Lung microvascular endothelial cell (primary cell): ENCODE data around the gene LIPE. TPM values are rescaled to one million over a fixed set of nuclear protein-coding genes. Genes with fewer than 3 reads are reported as not detected.
"Not testable (repeated sequence)": the region's sequence is repeated elsewhere in the genome, so short reads cannot be mapped to it uniquely, and the experiment has no call there.

Experiments
- DNase-seq, 2 donors: peaks; one replicate each; pipeline versions ENCODE4 v3.0.0 to v3.0.0-alpha.2; 2010; ENCODE audit warnings: low read depth in 2 of 2
- total RNA-seq: library from RNA; depleted of rRNA; stranded (reverse); fragments of >200 nt; gene quantifications from 2 replicates; pipeline ENCODE4 v1.2.1, GENCODE V29; 2014

Gene LIPE
- total RNA-seq, 1 donor from 2014 or later = 2.6 TPM

DNA sequence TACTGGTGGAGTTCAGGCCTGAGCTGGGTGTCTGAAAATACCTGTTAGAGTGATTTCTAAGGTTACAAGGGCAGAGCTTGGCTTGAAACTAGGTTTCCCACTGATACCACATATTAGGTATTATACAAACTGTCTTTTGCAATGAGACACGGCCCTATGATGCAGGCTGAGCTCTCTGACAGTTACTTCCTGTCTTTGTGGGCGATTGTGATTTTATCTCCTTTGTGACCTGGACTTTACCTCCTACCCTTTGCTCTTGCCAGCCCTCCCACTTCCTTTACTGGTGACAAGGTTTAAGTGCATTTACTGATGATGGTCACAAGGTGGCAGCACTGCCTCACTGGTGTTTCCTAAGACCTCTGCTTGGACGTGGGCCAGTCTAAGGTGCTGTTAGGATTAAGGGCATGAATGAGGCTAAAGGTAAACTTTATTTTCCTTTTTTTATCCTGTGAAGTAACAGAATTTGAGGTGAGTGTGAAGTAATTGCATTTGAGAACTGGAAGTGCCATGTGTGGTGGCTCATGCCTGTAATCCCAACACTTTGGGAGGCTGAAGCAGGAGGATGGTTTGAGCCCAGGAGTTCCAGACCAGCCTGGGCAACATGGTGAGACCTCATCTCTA is 23.2 kb upstream of the LIPE start:
- peak; percentile 87 to 96 for DNase-seq

DNA sequence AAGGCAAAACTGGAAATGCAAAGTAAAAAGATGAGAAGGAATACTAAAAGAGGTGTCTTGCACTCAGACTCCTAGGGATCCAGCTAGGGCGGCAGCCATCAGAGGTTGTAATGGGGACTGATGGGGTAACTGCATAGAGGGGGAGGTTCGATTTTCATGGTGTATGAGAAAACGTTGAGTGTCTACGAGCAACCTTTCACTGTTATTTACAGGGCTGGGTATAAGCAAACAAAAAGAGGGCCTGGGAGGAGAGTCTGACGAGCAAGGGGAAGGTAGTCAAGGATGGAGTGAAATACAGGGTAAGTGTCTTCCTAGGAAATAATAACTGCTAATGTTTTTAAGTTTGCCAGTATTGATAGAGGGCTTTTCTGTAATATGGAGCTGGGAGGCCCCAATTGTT is 21.1 kb upstream of the LIPE start:
- not testable (repeated sequence) for DNase-seq

DNA sequence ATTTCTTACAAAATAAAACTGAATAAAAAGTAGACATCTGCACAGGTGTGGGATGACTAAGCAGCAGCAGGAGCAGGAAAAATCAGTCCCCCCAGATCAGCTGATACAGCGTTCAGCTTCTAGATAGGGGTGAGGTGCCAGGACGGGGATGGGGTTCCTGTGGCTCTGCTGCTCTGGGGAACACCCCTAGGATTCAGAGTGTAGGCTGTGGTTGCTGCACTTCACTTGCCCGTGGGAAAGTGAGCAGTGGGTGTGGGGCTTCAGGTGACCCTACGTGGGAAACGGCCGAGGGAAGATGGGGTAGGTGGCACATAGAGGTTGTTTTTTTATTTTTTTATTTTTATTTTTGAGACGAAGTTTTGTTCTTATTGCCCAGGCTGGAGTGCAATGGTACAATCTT is 18.8 kb upstream of the LIPE start:
- DNase-seq = no peak

DNA sequence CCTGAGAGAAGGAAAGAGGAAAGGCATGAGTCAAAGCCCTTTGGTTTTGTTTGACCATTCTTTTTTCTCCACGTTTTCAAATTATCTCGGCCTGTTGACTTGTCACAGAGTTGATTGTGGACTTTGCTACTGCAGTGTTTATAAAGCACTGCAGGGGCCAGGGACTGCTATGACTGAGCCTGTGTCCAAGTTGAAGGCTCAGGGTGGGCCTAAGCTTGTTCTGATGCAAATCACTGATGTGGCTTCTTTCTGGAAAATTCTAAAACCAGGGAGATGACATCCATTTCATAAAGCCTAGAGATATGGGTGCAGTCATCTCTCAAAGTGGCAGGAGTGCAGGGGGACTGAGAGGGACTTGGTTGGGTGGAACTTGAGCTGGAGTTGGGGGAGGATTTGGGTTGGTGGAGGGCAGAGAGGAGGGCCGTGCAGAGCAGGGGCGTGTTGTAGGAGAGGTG is 16.8 kb upstream of the LIPE start:
- no peak for DNase-seq

DNA sequence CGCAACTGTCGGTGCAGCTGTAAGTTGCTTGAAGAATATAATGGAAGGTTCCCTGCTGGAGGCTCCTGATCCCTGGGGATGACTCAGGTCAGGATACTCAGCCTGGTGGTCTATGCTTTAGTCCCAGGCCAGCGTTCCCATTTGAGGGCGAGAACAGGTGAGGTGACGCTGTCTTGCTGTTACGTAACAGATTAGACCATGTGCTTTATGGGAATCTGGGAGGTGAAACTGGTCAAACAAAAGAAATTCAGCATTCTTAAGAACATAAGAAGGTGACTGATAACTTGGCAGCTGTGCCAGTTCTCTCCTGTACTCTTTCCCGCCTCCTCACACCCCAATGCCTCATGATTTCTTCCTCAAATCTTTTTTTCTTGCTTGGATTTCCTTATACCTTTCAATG is 15.6 kb upstream of the LIPE start, which contains the start of gene CXCL17:
Gene CXCL17 (minus strand): TSS at position 114 of the 400 bp plus-strand sequence. CDS start 114 bp downstream, outside the sequence.
- DNase-seq = no peak

DNA sequence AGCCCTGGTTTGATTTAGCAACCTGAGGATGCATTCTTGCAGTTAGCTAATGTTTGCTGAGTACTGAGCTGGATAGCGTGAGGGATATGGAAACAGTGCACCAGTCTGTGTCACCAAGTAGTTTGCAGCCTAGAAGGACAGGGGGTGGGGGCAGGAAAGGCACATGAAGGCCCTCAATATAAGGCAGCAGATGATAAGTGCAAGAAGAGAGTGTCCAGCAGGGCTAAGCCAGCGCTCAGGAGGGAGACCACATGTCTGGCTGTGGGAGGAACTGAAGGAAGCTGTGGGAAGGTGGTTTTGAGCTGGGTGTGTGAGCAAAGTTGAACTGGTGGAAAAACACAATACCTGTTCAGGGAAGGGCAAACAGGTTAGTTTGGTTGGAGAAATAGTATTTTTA is 13.9 kb upstream of the LIPE start:
- no peak for DNase-seq

DNA sequence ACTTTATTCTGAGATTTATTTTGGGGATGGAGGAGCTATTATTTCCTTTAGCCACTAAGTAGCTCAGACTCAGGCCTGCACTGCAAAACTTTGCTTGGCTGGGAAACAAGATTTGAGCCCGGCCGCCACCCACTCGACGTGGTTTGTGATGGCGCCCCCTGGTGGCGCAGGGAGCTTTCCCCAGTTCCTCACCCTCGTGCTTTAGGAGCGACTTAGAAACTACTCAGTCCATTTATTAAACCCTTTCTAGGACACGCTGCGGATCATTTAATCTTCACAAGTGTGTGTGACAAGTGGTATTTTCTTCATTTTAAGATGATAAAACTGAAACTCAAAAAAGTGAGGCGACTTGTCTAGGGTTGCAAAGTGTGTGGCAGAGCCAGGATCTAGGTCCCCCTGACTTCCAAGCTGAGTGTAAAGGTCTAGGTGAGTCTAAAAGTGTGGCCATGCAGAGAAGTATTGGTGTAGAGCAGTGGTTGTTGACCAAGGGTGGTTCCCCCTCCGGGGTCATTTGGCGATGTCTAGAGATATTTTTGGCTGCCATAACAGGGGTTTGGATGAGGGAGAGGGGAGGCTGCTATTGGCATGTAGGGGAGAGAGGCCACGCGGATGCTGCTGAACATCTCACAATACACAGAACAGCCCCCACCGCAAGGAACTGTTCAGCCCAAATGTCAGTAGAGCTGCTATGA is 13.3 kb upstream of the LIPE start:
- peak; percentile 72 to 80 for DNase-seq

DNA sequence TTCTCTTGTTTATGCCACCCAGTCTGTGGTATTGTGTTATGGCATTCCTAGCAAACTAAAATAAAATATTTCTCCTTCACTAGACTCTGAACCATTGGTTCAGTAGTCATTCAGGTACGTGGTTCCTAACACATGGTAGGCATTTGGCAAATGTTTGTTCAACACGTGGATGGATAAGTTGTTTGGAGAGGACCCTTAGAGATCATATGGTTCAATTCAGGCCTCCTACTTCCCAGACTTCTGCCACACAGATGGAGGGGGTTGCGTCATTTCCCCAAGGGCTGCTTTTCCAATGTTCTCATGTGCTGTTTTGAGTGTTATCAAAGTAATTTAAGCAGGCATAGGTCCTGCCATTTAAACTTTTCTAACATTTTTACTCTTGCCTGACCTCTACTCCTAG is 8.8 kb upstream of the LIPE start:
- DNase-seq = no peak

DNA sequence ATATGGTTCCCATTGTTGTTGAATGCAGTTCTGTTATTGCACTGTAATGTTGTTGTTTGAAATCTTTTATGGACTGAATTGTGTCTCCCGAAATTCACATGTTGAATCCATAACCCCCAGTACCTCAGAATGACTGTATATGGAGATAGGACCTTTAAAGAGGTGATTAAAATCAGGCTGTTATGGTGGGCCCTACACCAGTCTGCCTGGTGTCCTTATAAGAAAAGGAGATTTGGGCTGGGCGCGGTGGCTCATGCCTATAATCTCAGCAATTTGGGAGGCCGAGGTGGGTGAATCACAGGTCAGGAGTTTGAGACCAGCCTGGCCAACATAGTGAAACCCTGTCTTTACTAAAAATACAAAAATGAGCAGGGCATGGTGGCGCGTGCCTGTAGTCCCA is 8.1 kb upstream of the LIPE start:
- DNase-seq = no peak

DNA sequence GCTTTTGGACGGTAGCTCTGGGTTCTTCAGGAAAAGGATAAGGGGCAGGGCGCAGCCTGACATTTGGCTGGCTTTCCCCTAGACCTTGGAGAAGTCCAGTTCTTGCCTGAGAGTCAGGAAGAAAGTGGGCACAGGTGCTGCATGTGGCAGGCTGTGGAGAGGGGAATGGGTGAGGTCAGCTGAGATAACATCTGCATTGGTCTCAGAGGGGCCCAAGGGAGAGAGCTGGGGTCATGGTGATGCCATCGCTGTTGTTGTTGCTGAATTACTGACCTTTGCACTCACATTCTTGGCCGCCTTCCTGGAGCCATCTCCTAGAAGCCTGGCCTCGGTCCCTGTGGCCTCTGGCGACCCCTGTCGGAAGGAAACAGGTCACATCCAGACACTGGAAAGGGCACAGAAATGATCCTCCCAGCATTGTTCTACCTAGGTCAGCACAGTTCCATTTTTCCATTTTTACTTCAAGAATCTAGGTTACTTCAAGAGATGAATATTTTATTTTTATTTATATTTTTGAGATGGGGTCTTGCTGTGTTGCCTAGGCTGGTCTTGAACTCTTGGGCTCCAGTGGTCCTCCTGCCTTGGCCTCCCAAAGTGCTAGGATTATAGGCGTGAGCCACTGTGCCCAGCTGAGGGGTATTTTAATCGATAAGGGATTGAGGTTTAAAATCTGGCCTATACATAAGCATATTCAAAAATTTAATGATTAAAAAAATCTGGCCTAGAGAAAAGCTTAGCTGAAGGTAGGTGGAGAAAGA is 6.5 kb upstream of the LIPE start:
- DNase-seq = peak; percentile 46 to 70

DNA sequence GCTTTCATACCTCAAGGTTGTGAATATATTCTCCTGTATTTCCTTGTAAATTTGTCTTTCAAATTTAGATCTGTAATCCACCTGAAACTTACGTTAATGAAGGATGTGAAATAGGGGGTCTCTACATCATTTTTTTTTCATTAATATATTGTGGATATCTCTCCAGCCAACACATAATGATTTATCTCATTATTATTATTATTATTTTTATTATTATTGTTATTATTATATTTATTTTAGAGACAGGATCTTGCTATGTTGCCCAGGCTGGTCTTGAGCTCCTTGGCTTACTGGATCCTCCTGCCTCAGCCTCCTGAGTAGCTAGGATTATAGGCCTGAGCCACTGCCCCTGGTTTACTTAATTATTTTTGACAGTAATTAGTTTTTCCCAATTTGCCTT is 4.3 kb upstream of the LIPE start:
- no peak for DNase-seq

DNA sequence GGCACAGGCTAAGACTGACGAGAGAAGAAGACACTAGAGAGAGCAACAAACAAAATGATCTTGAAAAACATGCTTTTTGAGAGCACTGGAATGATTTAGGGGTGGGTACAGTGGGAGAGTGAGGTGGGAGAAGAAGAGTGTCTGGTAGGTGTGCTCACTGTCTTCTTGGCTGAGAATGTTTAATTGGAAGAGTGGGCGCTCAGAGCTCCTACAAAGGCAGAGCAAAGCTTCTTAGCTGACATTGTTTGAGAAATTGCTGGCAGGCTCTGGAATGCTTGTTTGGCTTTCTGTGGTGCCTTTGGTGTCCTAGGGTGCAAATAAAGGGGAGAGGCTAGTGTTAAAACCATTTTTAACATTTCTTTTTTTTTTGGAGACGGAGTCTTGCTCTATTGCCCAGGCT is 1.5 kb upstream of the LIPE start:
- no peak for DNase-seq

DNA sequence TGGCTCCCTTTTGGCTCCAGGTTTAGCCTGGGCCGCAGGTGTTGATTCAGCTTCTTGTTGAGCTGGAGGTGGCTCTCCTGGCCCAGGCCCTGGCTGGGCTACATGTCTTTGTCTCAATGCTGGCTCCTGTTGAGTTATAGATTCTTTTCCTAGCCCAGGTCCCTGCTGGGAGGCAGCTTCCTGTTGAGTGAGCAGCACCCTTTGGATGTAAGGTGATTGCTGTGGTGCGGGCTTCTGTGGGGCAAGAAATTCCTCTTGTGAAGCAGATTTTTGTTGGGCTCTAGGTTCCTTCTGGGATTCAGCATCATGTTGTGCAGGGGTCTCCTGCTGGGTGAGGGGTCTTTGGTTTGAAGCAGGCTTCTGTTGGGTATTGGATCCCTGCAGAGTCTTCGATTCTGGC is 545 bp downstream of the LIPE start:
- DNase-seq = no peak

DNA sequence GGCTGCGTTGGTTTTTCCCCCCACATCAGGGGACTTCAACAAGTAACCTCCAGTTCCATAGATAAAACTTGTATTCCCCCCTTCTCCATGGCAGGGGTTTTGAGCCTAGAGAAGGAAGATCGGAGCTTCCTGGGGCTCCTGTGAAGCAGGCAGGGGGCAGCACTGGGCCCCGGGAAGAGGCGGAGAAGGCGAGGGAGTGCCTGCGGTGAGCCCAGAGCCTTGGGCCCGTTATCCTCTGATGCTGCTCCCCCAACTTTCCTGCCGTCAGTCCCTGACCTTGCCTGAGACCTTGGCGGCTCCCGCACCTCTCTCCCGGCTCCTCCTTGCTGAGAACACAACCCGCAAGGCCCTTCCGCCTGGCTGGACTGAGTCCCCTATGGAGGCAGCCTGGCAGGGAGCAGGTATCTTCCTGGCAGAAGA is 2.5 kb downstream of the LIPE start:
- DNase-seq = no peak

DNA sequence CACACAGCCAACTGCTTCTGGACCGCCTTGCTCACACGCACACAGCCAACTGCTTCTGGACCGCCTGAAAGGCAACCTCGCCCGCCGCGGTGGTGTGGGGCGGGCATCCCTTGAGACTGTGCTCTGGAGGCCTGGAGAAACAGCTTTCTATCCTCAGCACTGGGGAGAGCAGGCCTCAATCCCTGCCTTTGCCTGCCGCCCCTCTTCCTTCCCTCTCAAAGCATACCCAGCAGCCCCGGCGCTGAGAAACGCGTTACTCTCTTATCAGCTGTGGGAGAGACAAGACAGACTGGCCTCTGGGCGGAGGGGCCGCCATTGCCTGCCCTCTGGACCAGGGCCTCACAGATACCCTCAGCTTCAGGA is 2.9 kb downstream of the LIPE start:
- DNase-seq = no peak

DNA sequence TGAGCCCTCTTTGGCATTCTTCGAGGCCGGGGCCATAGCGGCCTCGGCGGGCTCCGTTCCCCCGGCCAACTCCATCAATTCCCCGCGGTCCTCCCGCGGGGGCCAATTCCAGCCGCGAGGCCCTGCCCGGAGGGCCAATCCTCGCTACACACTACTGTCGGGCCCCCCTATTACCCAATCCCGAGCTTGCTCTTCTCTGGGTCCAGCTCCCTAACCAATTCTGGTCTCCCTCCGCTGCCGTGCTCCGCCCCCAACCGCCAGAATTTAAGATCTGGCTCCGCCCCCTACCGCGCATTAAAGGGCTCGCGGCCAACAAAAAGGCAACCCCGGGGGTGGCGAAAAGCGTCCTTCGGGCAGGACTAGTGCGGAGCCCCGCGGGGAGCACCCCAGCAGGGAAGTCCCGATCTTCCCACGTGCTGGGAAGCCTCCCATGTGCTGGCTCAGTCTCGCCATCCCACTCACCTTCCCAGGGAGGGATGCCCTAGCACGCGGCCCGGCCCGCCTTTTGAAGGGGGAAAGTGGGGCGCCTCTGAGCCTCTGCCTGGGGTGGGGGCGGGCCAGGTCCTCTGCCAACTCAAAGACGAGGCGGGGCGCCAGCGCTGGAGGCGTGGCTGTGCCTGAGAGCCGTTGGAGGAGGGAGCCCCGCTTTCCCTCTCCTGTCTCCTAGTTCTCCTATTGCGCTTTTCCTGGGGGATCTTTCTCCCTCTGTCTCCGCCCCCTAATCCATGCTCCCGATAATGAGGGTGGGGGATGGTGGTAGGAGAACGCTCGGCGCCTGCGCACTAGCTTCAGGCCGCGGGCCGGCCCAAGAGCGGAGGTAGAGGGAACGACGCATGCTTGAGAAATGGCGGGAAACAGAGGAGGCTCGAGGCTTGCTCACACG is 3.5 kb downstream of the LIPE start:
- peak; percentile 95 to 96 for DNase-seq

DNA sequence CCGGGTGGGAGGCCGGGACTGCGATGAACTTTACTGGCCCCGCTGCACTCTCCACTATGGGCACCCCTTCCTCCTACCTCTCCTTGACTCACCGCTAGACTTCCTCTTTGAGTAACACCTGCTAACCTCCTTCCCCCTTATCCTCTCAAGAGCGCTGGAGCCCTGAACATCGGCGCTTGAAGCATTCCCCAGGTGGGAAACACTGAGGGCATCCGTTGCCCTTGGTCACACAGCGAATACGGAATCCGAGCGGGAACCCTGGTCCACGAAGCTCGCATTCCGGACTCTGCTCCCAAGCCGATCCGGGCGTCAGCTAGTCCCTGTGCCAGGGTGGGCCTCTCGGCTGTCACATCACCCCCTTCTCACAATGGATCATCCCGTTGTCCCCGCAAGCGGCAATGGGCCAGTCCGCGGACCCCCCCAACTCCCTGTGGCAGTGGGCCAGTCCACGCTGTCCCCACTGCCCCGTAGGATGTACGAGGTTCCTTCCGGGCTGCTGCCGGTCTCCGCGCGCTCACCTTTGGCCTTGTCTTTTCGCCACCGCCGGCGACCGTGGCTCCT is 4.2 kb downstream of the LIPE start:
- peak; percentile 54 to 81 for DNase-seq

DNA sequence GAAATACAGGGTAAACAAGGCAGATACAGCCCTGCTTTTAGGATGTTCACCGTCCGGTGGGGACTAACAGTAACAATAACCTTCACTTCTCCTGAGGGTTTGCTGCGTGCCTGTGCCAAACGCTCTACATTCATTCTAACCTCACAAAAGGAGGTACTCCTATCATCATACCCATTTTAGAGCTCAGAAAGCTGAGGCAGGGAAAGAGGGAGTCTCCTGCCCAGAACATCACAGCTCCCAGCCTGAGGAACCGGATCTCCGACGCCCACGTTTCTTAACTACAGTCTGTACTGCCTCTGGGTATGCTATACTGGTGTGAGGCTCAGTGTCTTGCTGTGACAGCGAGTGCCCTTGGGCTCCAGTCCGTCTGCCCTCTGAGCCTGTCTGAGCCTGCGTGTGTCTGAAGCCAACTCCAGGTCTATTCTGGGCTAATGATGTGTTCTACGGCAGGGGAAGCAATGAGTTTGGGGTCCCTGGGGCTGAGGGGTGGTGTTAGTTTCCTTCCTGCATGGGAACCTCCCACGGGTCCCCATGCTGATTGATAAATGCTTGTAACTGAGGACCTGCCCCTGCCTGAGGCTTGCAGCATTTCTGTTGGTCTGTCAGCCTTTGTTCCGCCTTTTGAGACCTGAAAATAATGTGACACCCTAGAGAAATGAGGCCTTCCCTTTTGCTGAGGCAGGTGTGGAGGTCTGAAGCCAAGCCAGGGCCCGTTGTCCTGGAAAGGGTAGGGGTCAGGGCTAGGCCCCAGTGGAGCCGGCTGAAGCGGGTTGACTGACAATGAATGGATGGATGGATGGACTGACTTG is 4.9 kb downstream of the LIPE start:
- no peak for DNase-seq

DNA sequence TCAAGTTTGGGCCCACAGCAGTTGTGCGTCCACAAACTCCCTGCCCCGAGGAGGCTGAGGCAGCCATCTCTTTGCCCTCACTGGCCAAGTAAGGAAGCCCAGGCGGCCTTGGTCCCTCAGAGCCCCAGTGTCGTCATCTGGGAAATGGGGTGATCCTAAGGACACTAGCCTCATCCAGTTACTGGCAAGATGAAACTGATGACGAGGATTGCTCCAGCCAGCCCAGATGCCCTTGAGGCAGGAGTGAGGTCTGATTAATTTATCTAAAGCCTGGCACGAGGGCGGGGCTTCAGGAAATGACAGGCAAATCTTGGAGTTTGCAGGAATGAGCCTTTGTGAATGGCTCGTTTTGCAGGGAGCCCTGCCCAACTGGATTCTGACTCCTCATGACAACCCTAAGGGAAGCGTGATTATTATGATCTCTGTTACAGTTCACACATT is 5.6 kb downstream of the LIPE start:
- peak in 1 of 2 donors; percentile 85 for DNase-seq

DNA sequence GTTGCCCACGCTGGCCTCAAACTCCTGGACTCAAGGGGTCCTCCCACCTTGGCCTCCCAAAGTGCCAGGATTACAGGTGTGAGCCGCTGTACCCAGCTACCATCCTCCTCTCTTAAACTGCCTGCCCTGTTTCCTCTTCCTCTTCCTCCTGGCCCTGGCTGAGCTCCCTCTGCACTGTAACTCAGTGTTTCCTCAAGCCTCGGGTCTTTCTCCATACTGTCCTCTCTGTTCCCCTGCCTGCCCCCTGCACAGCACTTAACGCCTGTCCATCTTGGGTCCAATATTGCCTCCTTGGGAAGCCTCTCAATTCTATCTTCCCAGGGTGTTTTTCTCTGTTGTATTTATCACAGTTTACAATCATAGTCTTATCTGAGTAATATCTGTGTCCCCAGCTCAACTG is 6.1 kb downstream of the LIPE start:
- DNase-seq = no peak
